NCI-H345 (cell line): ENCODE measurements around the gene TSR3.

Source experiments
- DNase-seq: peaks from one replicate; lab custom pipeline; 2025; lab: John Stamatoyannopoulos, UW

TSR3 gene

GRCh38 chr16:1377406-1378010 is 25.8 kb upstream of the TSR3 start:
- no peak for DNase-seq

- DNase-seq: no peak
Measured at GRCh38 chr16:1375741-1376410, 24.2 kb upstream of the TSR3 start.

- no peak for DNase-seq
Measured at GRCh38 chr16:1375298-1375640, 23.6 kb upstream of the TSR3 start.

- no peak for DNase-seq
Measured at GRCh38 chr16:1374418-1375297, 23.0 kb upstream of the TSR3 start.

- no peak for DNase-seq
Measured at GRCh38 chr16:1372292-1372950, 20.7 kb upstream of the TSR3 start.

GRCh38 chr16:1371054-1371978 is 19.6 kb upstream of the TSR3 start:
- DNase-seq: no peak

- DNase-seq: no peak
Measured at GRCh38 chr16:1367486-1368174, 16.0 kb upstream of the TSR3 start.

- DNase-seq: no peak
Measured at GRCh38 chr16:1366712-1367299, 15.1 kb upstream of the TSR3 start.

- no peak for DNase-seq
Measured at GRCh38 chr16:1366060-1366711, 14.5 kb upstream of the TSR3 start.

GRCh38 chr16:1364510-1364909 is 12.8 kb upstream of the TSR3 start:
- DNase-seq: no peak

GRCh38 chr16:1363501-1364041 is 11.9 kb upstream of the TSR3 start:
- peak; percentile 30 for DNase-seq

- DNase-seq: no peak
Measured at GRCh38 chr16:1362807-1363206, 11.1 kb upstream of the TSR3 start.

- no peak for DNase-seq
Measured at GRCh38 chr16:1361685-1362360, 10.1 kb upstream of the TSR3 start.

- no peak for DNase-seq
Measured at GRCh38 chr16:1357906-1358566, 6.4 kb upstream of the TSR3 start.

GRCh38 chr16:1356061-1356900 is 4.6 kb upstream of the TSR3 start:
- no peak for DNase-seq

- DNase-seq: no peak
Measured at GRCh38 chr16:1355591-1355990, 3.9 kb upstream of the TSR3 start.

GRCh38 chr16:1354815-1355540 is 3.3 kb upstream of the TSR3 start:
- DNase-seq: no peak
